ENCODE results near the gene SEZ6L2.
A peak's percentile ranks its signal among the peaks of the same experiment; 100 is the strongest.

Gene SEZ6L2

GRCh38 chr16:29920288-29921033, 21.1 kb upstream of the SEZ6L2 start:
- ChIA-PET CTCF (no interaction called here), POLR2A (interaction anchor here (0.6 to 1.4 kb wide), 3 partner anchors 9 to 75 kb away, joined by 3 read pairs; partner anchors contain the start of genes HIRIP3 and INO80E)
- TF ChIP-seq FOXA1 (IDR thresholded peaks at IDR 0.05) (no peak), BHLHE40 (IDR thresholded peaks at IDR 0.05; ENCODE audit: borderline replicate concordance) (no peak), ELF4 (IDR thresholded peaks at IDR 0.05) (no peak), FOXK2 (IDR thresholded peaks at IDR 0.05) (no peak), HDGF (IDR thresholded peaks at IDR 0.05; ENCODE audit: borderline replicate concordance) (no peak), L3MBTL2 (conservative IDR thresholded peaks at IDR 0.05) (no peak), ZNF384 (IDR thresholded peaks at IDR 0.05) (no peak), SP1 (IDR thresholded peaks at IDR 0.05) (no peak), FOXM1 (IDR thresholded peaks at IDR 0.05; ENCODE audit: borderline replicate concordance) (no peak), TARDBP (IDR thresholded peaks at IDR 0.05) (no peak), LEF1 (IDR thresholded peaks at IDR 0.05; ENCODE audit: borderline replicate concordance) (no peak), SUZ12 (IDR thresholded peaks at IDR 0.05) (no peak), CTBP1 (IDR thresholded peaks at IDR 0.05; ENCODE audit: borderline replicate concordance) (no peak), NFRKB (IDR thresholded peaks at IDR 0.05) (no peak), ARNT (IDR thresholded peaks at IDR 0.05) (no peak)
- TF ChIP-seq, protein P1, sequence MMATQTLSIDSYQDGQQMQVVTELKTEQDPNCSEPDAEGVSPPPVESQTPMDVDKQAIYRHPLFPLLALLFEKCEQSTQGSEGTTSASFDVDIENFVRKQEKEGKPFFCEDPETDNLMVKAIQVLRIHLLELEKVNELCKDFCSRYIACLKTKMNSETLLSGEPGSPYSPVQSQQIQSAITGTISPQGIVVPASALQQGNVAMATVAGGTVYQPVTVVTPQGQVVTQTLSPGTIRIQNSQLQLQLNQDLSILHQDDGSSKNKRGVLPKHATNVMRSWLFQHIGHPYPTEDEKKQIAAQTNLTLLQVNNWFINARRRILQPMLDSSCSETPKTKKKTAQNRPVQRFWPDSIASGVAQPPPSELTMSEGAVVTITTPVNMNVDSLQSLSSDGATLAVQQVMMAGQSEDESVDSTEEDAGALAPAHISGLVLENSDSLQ (IDR thresholded peaks at IDR 0.05), result no peak
- no peak for DNase-seq (ENCODE audit: extremely low spot score)

- no peak for DNase-seq (ENCODE audit: extremely low spot score)
- ChIA-PET POLR2A (interaction anchor here (0.9 to 3.0 kb wide), 4 partner anchors 9 to 77 kb away, joined by 4 to 27 read pairs (median 4); partner anchors contain the start of genes KCTD13, SEZ6L2 and TMEM219), CTCF (interaction anchor here (0.8 to 1.0 kb wide), 2 partner anchors 27 to 39 kb away, joined by 3 to 4 read pairs; no protein-coding TSS in a partner anchor)
- TF ChIP-seq SP1 (IDR thresholded peaks at IDR 0.05) (no peak), NFRKB (IDR thresholded peaks at IDR 0.05) (no peak), SUZ12 (IDR thresholded peaks at IDR 0.05) (no peak), LEF1 (IDR thresholded peaks at IDR 0.05; ENCODE audit: borderline replicate concordance) (no peak), BHLHE40 (IDR thresholded peaks at IDR 0.05; ENCODE audit: borderline replicate concordance) (no peak)
These were observed 17.6 kb upstream of the SEZ6L2 start for GRCh38 chr16:29916979-29917378.

DNA sequence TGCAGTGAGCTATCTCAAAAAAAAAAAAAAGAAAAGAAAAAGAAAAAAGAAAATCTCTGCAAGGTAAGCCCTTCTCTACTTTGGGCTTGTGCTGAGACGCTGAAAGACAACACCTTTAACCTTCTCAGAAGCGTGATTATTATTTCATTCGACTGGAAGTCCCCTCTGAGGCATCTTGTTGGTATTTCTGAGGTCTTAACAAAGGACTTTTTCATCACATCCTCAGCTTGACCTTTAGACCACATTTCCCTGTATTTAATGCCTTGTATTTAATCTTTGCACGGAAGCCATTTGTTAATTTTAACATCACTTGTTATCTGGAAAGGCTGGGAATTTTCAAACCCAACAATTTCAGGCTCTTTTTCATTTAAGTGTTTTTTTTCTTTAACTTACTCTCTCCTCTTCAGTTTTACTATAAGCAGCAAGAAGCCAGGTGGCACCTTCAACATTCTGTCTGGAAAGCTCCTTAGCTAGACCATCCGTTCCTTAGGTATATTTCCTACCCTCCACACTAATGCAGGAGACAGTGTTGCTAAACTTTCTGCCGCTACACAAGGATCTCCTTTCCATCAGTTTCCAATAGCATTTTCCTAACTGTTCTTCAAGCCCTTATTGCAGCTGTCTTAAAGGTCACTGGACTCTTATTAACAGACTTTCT, 16.4 kb upstream of the SEZ6L2 start:
- CTCF ChIA-PET, result interaction anchor here (1.2 kb wide), 1 partner anchor 11 kb away, joined by 3 read pairs; the partner anchor contains the start of gene KCTD13
- POLR2A ChIA-PET, result interaction anchor here (1.2 to 3.0 kb wide), 3 partner anchors 11 to 15 kb away, joined by 6 to 27 read pairs (median 11); partner anchors contain the start of genes ASPHD1, KCTD13 and SEZ6L2
- no peak for TF ChIP-seq HDGF (IDR thresholded peaks at IDR 0.05; ENCODE audit: borderline replicate concordance)
- TF ChIP-seq FOXK2 (IDR thresholded peaks at IDR 0.05), result no peak
- no peak for TF ChIP-seq ELF4 (IDR thresholded peaks at IDR 0.05)
- no peak for TF ChIP-seq NFRKB (IDR thresholded peaks at IDR 0.05)
- no peak for TF ChIP-seq FOXM1 (IDR thresholded peaks at IDR 0.05; ENCODE audit: borderline replicate concordance)
- TF ChIP-seq SP1 (IDR thresholded peaks at IDR 0.05), result no peak
- TF ChIP-seq ARNT (IDR thresholded peaks at IDR 0.05), result no peak
- no peak for TF ChIP-seq CTBP1 (IDR thresholded peaks at IDR 0.05; ENCODE audit: borderline replicate concordance)
- TF ChIP-seq, protein P1 (IDR thresholded peaks at IDR 0.05), result no peak
- TF ChIP-seq L3MBTL2 (conservative IDR thresholded peaks at IDR 0.05), result no peak
- TF ChIP-seq ZNF384 (IDR thresholded peaks at IDR 0.05), result no peak
- TF ChIP-seq BHLHE40 (IDR thresholded peaks at IDR 0.05; ENCODE audit: borderline replicate concordance), result no peak
- TF ChIP-seq TARDBP (IDR thresholded peaks at IDR 0.05), result no peak
- TF ChIP-seq LEF1 (IDR thresholded peaks at IDR 0.05; ENCODE audit: borderline replicate concordance), result no peak
- TF ChIP-seq FOXA1 (IDR thresholded peaks at IDR 0.05), result no peak
- no peak for TF ChIP-seq SUZ12 (IDR thresholded peaks at IDR 0.05)
- DNase-seq (ENCODE audit: extremely low spot score), result no peak

DNA sequence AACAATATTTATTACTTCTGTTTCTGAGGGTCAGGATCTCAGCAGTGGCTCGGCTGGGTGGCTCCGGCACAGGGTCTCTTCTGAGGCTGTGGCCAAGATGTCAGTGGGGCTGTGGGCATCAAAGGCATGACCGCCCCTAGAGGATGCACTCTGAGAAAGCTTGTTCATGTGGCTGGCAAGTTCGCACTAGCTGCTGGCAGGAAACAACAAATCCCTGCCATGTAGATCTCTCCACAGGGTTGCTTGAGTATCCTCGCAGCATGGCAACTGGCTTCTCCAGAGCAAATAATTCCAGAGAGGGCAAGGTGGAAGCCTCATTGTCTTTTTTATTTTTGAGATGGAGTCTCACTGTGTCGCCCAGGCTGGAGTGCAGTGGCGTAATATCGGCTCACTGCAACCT, 14.2 kb upstream of the SEZ6L2 start:
- no peak for DNase-seq (ENCODE audit: extremely low spot score)
- ChIA-PET POLR2A (interaction anchor here (1.3 to 2.6 kb wide), 2 partner anchors 13 kb away, joined by 9 to 11 read pairs; partner anchors contain the start of genes ASPHD1, KCTD13 and SEZ6L2), CTCF (no interaction called here)
- no peak for TF ChIP-seq HDGF (IDR thresholded peaks at IDR 0.05; ENCODE audit: borderline replicate concordance)
- no peak for TF ChIP-seq ARNT (IDR thresholded peaks at IDR 0.05)
- no peak for TF ChIP-seq FOXM1 (IDR thresholded peaks at IDR 0.05; ENCODE audit: borderline replicate concordance)
- TF ChIP-seq SUZ12 (IDR thresholded peaks at IDR 0.05), result no peak
- TF ChIP-seq L3MBTL2 (conservative IDR thresholded peaks at IDR 0.05), result no peak
- no peak for TF ChIP-seq ELF4 (IDR thresholded peaks at IDR 0.05)
- TF ChIP-seq, protein P1 (IDR thresholded peaks at IDR 0.05), result no peak
- TF ChIP-seq LEF1 (IDR thresholded peaks at IDR 0.05; ENCODE audit: borderline replicate concordance), result no peak
- TF ChIP-seq BHLHE40 (IDR thresholded peaks at IDR 0.05; ENCODE audit: borderline replicate concordance), result no peak
- TF ChIP-seq FOXK2 (IDR thresholded peaks at IDR 0.05), result no peak
- TF ChIP-seq SP1 (IDR thresholded peaks at IDR 0.05), result no peak
- TF ChIP-seq NFRKB (IDR thresholded peaks at IDR 0.05), result no peak
- no peak for TF ChIP-seq CTBP1 (IDR thresholded peaks at IDR 0.05; ENCODE audit: borderline replicate concordance)
- TF ChIP-seq ZNF384 (IDR thresholded peaks at IDR 0.05), result no peak
- no peak for TF ChIP-seq FOXA1 (IDR thresholded peaks at IDR 0.05)
- no peak for TF ChIP-seq TARDBP (IDR thresholded peaks at IDR 0.05)

- peak; percentile 6 for DNase-seq (ENCODE audit: extremely low spot score)
- TF ChIP-seq FOXA1 (IDR thresholded peaks at IDR 0.05) (no peak), SP1 (IDR thresholded peaks at IDR 0.05) (no peak), CTBP1 (IDR thresholded peaks at IDR 0.05; ENCODE audit: borderline replicate concordance) (no peak), BHLHE40 (IDR thresholded peaks at IDR 0.05; ENCODE audit: borderline replicate concordance) (no peak), TARDBP (IDR thresholded peaks at IDR 0.05) (no peak), ELF4 (IDR thresholded peaks at IDR 0.05) (no peak), ARNT (IDR thresholded peaks at IDR 0.05) (no peak), ZNF384 (IDR thresholded peaks at IDR 0.05) (no peak), NFRKB (IDR thresholded peaks at IDR 0.05) (no peak), SUZ12 (IDR thresholded peaks at IDR 0.05) (no peak), FOXM1 (IDR thresholded peaks at IDR 0.05; ENCODE audit: borderline replicate concordance) (no peak), LEF1 (IDR thresholded peaks at IDR 0.05; ENCODE audit: borderline replicate concordance) (no peak), FOXK2 (IDR thresholded peaks at IDR 0.05) (no peak), L3MBTL2 (conservative IDR thresholded peaks at IDR 0.05) (no peak), HDGF (IDR thresholded peaks at IDR 0.05; ENCODE audit: borderline replicate concordance) (no peak)
- TF ChIP-seq, protein P1 (IDR thresholded peaks at IDR 0.05), result no peak
- CTCF ChIA-PET, result no interaction called here
- POLR2A ChIA-PET, result interaction anchor here (0.7 to 2.9 kb wide), 2 partner anchors 9 to 14 kb away, joined by 3 to 17 read pairs; partner anchors contain the start of gene KCTD13
These were observed 12.7 kb upstream of the SEZ6L2 start for GRCh38 chr16:29912087-29912486.
